ENCODE results near the gene RTRAF. TPM values are rescaled to one million over a fixed set of nuclear protein-coding genes. Genes with fewer than 3 reads are reported as not detected.

Gene RTRAF
- total and polyA plus RNA-seq, 10 of the 15 experiments (the other 5 are each of a cell fraction or from before 2014, with no cell fraction given): 248 to 540 (median 368) TPM

- 0 out of 2 replicates have a peak, but pooled peaks have one; percentile 27 for TF ChIP-seq BCL11A (IDR thresholded peaks at IDR 0.05; ENCODE audit: low read depth, low read length)
- TF ChIP-seq EED (IDR thresholded peaks at IDR 0.05; ENCODE audit: low read depth): 0 out of 2 replicates have a peak, but pooled peaks have one; percentile 51
- 0 out of 4 replicates have a peak, but pooled peaks of 1 of the 2 experiments have one; percentile 3 for TF ChIP-seq BHLHE40 (IDR thresholded peaks at IDR 0.05; ENCODE audit: borderline replicate concordance in 1 of 2, low read depth in 2 of 2, low read length in 1 of 2)
- TF ChIP-seq TBL1XR1 (IDR thresholded peaks at IDR 0.05; ENCODE audit: low read depth, low read length): peak; percentile 53; the same call in 1 of the 2 replicates
- peak; percentile 62 for TF ChIP-seq MEF2B (IDR thresholded peaks at IDR 0.05; ENCODE audit: partially characterized antibody, poor library complexity, severe bottlenecking)
- no peak for TF ChIP-seq NFYA (IDR thresholded peaks at IDR 0.05; ENCODE audit: borderline replicate concordance, low read depth, low read length)
- TF ChIP-seq PAX5 (IDR thresholded peaks at IDR 0.05; ENCODE audit: borderline replicate concordance, low read depth, low read length): peak; percentile 62; the same call in 1 of the 2 replicates
- no peak for TF ChIP-seq SP1 (IDR thresholded peaks at IDR 0.05; ENCODE audit: low read depth, low read length)
- 0 out of 2 replicates have a peak, but pooled peaks have one; percentile 6 for TF ChIP-seq IRF4 (IDR thresholded peaks at IDR 0.05; ENCODE audit: low read depth, low read length)
- TF ChIP-seq SMC3 (IDR thresholded peaks at IDR 0.05; ENCODE audit: borderline replicate concordance, low read length): no peak
- TF ChIP-seq MAX (IDR thresholded peaks at IDR 0.05; ENCODE audit: low read depth, low read length): no peak
- no peak for TF ChIP-seq LARP7 (IDR thresholded peaks at IDR 0.05)
- peak in 1 of 2 experiments; percentile 66; a peak in 2 of 4 replicates for TF ChIP-seq ETV6 (conservative IDR thresholded peaks at IDR 0.05 in 1 of 2, IDR thresholded peaks at IDR 0.05 in 1 of 2; ENCODE audit: borderline replicate concordance in 1 of 2, low read depth in 1 of 2)
- TF ChIP-seq POLR2A (IDR thresholded peaks at IDR 0.05; ENCODE audit: low read depth, low read length): no peak
- no peak for TF ChIP-seq STAT3 (IDR thresholded peaks at IDR 0.05; ENCODE audit: low read depth, low read length)
- TF ChIP-seq CREB1 (IDR thresholded peaks at IDR 0.05; ENCODE audit: low read depth): peak; percentile 56
- peak; percentile 33 for TF ChIP-seq KLF5 (IDR thresholded peaks at IDR 0.05; ENCODE audit: partially characterized antibody)
- peak; percentile 38; the same call in 1 of the 2 replicates for TF ChIP-seq ATF7 (IDR thresholded peaks at IDR 0.05; ENCODE audit: low read depth)
Observed at GRCh38 chr14:51939755-51940301, 49.5 kb upstream of the RTRAF start (continued).
